Skin epidermis (tissue), 12 donors: ENCODE data around the gene ERICH3.

Source experiments
- H3K27ac ChIP-seq, 21 experiments: fragments of 200-600 bp; sonication (generic) in 11 of 21; one replicate each; pipeline ENCODE4 v1.5.0; 2020; ENCODE audit warnings: mild to moderate bottlenecking in 3 of 21, inconsistent platforms in 2 of 21, moderate library complexity in 2 of 21
- H3K4me3 ChIP-seq, 7 experiments: fragments of 200-600 bp; sonication (generic) in 2 of 7; one replicate each; pipeline ENCODE4 v1.5.0; 2020; ENCODE audit warnings: inconsistent platforms in 2 of 7, mild to moderate bottlenecking in 2 of 7, moderate library complexity in 1 of 7

The ERICH3 gene

GRCh38 chr1:74673351-74674111 is at the start of gene ERICH3:
Gene ERICH3, minus strand, starts transcription at chr1:74673792. Its CDS starts 273 bp downstream, at chr1:74673519.
- Histone ChIP-seq H3K27ac (no peak within 1 kb of the TSS), H3K4me3 (peak within 1 kb of the TSS in 4 of 7 experiments; percentile 1 to 33 (median 20))

GRCh38 chr1:74717626-74718025 is 44.0 kb upstream of the ERICH3 start:
- H3K4me3 ChIP-seq, result no peak overlapping the region
- H3K27ac ChIP-seq, result no peak overlapping the region

- no peak overlapping the region for H3K27ac ChIP-seq
- H3K4me3 ChIP-seq, result no peak overlapping the region
These were observed 43.2 kb upstream of the ERICH3 start for GRCh38 chr1:74716822-74717221.

GRCh38 chr1:74715806-74716205 is 42.2 kb upstream of the ERICH3 start:
- H3K4me3 ChIP-seq, result no peak overlapping the region

GRCh38 chr1:74715236-74715502 is 41.6 kb upstream of the ERICH3 start:
- H3K4me3 ChIP-seq, result no peak overlapping the region
- H3K27ac ChIP-seq, result no peak overlapping the region

More at GRCh38 chr1:74715806-74716205, 42.2 kb upstream of the ERICH3 start:
- no peak overlapping the region for H3K27ac ChIP-seq

- no peak overlapping the region for H3K27ac ChIP-seq
- no peak overlapping the region for H3K4me3 ChIP-seq
These were observed 41.0 kb upstream of the ERICH3 start for GRCh38 chr1:74714429-74715235.

GRCh38 chr1:74713849-74714248 is 40.3 kb upstream of the ERICH3 start:
- Histone ChIP-seq H3K27ac (no peak overlapping the region), H3K4me3 (no peak overlapping the region)

GRCh38 chr1:74712881-74713280 is 39.3 kb upstream of the ERICH3 start:
- H3K27ac ChIP-seq, result no peak overlapping the region
- no peak overlapping the region for H3K4me3 ChIP-seq

GRCh38 chr1:74703386-74704182 is 30.0 kb upstream of the ERICH3 start:
- Histone ChIP-seq H3K4me3 (no peak overlapping the region), H3K27ac (no peak overlapping the region)

GRCh38 chr1:74699331-74699730 is 25.7 kb upstream of the ERICH3 start:
- Histone ChIP-seq H3K4me3 (no peak overlapping the region), H3K27ac (no peak overlapping the region)

GRCh38 chr1:74697832-74698231 is 24.2 kb upstream of the ERICH3 start:
- Histone ChIP-seq H3K4me3 (no peak overlapping the region), H3K27ac (no peak overlapping the region)

- no peak overlapping the region for H3K4me3 ChIP-seq
- H3K27ac ChIP-seq, result no peak overlapping the region
These were observed 19.9 kb upstream of the ERICH3 start for GRCh38 chr1:74693473-74693872.

GRCh38 chr1:74690909-74691308 is 17.3 kb upstream of the ERICH3 start:
- Histone ChIP-seq H3K4me3 (no peak overlapping the region), H3K27ac (no peak overlapping the region)

- no peak overlapping the region for H3K27ac ChIP-seq
- H3K4me3 ChIP-seq, result no peak overlapping the region
These were observed 16.7 kb upstream of the ERICH3 start for GRCh38 chr1:74690364-74690696.

- Histone ChIP-seq H3K4me3 (no peak overlapping the region), H3K27ac (no peak overlapping the region)
These were observed 16.2 kb upstream of the ERICH3 start for GRCh38 chr1:74689621-74690363.

GRCh38 chr1:74686928-74687327 is 13.3 kb upstream of the ERICH3 start:
- Histone ChIP-seq H3K27ac (no peak overlapping the region), H3K4me3 (no peak overlapping the region)

GRCh38 chr1:74684301-74684700 is 10.7 kb upstream of the ERICH3 start:
- H3K4me3 ChIP-seq, result no peak overlapping the region
- no peak overlapping the region for H3K27ac ChIP-seq

GRCh38 chr1:74683656-74684055 is 10.1 kb upstream of the ERICH3 start:
- Histone ChIP-seq H3K4me3 (no peak overlapping the region), H3K27ac (no peak overlapping the region)

- H3K27ac ChIP-seq, result no peak overlapping the region
These were observed 8.3 kb upstream of the ERICH3 start for GRCh38 chr1:74681851-74682250.

GRCh38 chr1:74681449-74681848 is 7.9 kb upstream of the ERICH3 start:
- H3K27ac ChIP-seq, result no peak overlapping the region
- H3K4me3 ChIP-seq, result no peak overlapping the region

More at GRCh38 chr1:74681851-74682250, 8.3 kb upstream of the ERICH3 start:
- H3K4me3 ChIP-seq, result no peak overlapping the region
